Hematopoietic multipotent progenitor cell treated with erythropoietin and hydrocortisone succinate and interleukin-3 and kit ligand, for 15 days (in vitro differentiated cells): Measurements from ENCODE around the gene SLFN12.
A peak's percentile ranks its signal among the peaks of the same experiment; 100 is the strongest.
"Not testable (repeated sequence)": the region's sequence is repeated elsewhere in the genome, so short reads cannot be mapped to it uniquely, and the experiment has no call there.

ENCODE experiments used
- DNase-seq: peaks from one replicate; pipeline ENCODE4 v3.0.0-alpha.2; 2015; ENCODE audit warnings: low spot score

SLFN12 gene

DNA sequence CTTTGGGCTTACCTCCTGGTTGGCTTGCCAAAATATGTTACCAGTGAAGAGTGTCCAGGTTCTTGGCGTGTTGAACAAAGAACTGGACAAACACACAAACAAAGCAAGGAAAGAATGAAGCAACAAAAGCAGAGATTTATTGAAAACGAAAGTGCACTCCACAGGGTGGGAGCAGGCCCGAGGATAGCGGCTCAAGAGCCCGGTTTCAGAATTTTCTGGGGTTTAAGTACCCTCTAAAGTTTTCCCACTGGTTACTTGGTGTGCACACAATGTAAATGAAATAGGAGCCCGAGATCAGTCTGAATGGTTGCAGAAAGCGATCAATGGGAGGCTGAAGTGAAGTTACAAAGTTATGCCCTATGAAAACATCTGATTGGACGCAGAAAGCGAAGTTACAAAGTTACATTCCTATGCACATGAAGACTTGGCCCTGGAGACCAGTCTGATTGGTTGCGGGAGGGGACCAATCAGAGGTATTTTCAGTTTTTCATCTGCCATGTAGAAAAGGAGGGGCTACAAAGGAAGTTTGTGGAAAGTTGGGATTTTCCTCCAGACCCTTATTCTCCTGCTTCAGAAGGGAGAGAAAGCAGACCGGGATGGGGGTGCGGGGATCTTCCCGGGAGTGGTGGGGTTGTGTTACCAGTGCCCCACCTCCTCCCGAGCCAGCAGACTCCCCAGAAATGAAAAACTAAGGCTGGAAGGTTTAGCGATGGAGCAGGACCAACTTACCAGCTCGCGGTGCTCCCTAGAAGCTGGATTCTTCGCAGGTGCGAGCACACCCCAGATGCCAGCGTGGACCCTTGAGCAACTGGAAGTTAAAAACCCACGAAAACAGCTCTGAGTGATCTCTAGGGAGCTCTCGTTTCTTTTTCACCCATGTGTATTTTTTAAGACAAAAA, at the start of gene SLFN12:
TSS of gene SLFN12 (minus strand) at position 325 of the 899 bp plus-strand sequence. CDS start 9,472 bp downstream, outside the sequence.
- peak; percentile 46 for DNase-seq

DNA sequence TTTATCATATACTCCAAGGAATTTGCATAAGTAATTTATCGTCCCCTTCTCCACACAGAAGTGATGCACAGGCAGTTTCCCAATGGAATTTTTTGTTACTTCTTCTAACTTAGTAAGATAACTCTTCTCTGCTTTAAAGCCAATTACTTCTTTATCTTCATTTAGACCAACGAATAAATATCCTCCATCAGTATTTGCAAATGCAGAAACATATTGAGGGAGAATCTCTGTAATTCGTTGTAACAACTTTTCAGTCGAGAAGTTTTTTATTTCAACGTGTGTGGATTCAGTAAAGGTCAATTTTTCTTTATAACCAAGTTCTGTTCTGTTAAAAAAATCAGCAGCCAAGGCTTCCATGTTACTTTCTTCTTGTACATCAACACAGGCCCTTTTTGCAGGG, 47.0 kb upstream of the SLFN12 start:
- no peak for DNase-seq

DNA sequence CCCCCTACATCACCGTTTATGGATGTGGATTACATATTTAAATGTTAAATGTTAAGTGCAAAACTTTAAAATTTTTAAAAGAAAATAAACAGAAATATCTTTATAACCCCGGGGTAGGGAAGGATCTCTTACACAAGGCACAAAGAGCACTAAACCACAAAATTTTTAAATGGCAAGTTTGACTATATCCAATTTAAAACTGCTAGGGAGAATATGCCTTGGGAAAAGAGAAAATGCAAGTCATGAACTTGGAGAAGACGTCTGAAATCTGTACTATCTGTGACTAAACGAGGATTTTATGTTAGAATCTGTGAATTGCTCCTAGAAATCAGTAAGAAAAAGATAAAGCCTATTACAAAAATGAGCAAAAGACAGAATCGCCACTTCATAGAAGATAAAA, 44.9 kb upstream of the SLFN12 start:
- DNase-seq, result no peak

DNA sequence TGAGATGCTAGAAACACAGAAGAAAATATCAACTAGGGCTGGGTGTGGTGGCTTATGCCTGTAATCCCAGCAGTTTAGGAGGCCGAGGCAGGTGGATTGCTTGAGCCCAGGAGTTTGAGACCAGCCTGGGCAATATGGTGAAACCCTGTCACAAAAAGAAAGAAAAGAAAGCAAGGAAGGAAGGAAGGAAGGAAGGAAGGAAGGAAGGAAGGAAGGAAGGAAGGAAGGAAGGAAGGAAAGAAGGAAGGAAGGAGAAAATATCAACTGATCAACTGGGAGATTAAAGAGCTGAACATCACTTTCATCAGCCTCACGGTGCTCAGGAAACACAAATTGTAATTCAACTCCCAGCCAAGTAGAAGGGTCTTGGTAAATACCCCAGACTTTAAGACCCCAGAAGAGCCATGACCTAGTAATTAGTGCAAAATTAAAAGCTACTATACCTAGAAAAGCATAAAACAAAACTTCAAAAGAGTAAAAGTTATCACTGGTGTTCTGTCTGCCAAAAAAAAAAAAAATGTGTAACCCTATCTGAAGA, 44.1 kb upstream of the SLFN12 start:
- no peak for DNase-seq

DNA sequence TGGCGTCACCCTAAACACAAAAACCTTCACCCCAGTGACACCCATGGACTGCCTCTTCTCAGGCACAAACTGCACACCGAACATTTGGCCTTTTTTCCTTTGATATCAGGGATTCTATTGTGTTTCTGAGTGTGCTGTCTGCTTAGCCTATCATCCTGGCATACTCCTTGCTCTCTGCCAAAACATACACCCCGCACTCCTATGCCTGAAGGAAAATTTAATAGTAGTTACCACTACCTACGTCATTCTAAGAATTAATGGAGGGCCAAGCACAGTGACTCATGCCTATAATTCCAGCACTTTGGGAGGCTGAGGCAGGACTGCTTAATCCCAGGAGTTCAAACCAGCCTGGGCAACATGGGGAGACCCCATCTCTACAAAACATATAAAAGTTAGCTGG, 36.2 kb upstream of the SLFN12 start:
- DNase-seq, result no peak

DNA sequence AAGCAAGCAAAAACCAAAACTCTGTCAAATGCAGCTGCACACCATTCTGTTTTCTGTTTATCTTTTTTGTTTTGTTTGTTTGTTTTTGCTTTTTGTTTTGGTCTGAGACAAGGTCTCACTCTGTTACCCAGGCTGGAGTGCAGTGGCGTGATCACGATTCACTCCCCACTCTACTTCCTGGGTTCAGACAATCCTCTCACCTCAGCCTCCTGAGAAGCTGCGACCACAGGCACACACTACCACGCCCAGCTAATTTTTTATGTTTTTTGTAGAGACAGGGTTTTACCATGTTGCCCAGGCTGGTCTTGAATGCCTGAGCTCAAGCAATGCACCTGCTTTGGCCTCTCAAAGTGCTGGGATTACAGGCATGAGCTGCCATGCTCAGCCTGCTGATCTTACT, 35.5 kb upstream of the SLFN12 start:
- no peak for DNase-seq

DNA sequence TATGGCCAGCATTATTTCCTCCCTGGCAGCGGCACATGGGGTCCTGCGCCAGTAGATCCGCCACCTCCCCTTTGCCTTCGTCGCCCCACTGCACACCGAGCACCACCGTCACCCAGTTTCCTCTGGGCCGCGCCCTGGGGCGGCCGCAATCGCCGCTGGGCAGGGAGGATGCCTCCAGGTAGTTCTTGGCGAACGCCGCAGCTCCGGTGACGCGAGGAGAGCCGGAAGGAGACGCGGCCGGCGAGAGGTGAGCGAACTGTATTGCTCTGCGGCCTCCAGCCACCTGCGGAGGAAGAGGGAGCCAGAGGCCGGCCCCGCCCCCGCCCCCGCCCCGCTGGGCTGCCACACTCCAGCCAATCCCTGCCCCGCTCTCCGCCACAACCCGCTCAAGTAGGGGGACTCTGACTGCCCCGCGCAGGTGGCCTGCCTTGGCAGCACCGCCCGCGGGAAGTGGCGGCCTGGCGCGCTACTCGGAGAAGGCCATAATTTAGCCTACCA, 28.1 kb upstream of the SLFN12 start:
- no peak for DNase-seq

DNA sequence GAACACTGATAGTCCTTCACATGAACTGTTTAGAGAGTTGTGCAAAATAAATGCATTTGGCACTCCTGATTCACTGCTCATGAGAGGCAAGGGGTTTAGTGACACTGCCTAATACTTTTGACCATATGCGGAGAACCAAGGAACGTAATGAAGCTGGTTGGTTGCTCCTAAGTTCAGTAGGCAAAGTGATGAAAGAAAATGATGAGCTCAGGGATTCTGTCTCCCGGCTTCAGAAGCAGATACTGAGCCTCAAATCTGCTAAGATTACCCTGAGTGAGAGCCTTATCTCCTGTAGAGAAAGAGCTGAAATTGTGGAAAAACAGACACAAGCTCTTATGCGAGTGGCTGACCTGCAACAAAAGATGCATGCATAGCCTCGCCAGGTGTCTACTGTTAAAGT, 21.7 kb upstream of the SLFN12 start:
- DNase-seq, result not testable (repeated sequence)

DNA sequence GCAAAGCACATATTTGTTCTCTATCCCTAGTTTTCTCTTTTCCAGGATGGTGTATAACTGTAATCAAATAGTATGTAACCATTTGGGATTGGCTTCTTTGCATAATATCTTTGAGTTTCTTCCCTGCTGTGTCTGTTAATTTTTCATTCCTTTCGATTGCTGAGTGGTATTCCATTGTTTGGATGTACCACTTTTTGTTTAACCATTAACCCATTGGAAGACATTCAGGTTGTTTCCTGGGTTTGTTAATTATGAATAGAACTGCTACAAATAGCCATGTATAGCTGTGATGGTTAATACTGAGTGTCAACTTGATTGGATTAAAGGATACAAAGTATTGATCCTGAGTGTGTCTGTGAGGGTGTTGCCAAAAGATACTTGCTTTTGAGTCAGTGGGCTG, 20.9 kb upstream of the SLFN12 start:
- no peak for DNase-seq

DNA sequence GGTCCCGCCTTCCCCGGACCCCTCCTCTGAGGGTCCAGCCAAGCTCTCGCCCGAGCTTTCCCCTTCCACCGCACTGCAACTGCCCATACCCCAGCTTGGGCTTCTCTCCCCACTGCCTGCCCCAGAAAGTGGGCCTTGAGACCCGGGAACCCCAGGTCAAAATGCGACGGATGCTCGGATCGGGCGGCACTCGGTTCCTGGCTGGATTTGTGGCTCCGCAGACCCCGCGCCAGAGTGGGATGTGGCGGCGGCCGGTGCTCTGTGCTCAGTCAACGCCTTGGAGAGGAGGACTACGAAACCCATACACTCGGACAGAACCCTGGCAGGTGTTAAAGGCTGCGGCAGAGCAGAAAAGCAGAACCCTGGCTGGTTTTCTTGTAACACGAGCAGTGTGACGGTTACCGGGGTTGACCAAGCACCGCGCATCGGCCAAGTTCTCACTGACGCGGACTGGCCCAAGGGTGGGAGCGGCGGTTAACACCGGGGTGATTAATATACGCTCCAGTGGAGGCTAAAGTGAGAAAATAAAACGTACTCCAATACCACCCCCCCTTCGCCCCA, 17.2 kb upstream of the SLFN12 start:
- DNase-seq, result no peak

DNA sequence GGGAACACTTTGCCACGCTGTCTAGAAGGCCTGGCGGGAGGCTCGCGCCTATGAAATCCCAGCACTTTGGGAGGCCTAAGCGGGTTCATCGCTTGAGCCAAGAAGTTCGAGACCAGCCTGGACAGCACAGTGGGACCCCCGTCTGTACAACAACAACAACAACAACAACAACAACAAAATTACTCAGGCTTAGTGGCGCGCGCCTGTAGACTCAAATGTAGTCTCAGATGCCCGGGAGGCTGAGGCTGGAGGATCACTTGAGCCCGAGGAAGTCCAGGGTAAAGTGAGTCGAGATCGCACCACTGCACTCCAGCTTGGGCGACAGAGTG, 16.6 kb upstream of the SLFN12 start:
- DNase-seq, result no peak

DNA sequence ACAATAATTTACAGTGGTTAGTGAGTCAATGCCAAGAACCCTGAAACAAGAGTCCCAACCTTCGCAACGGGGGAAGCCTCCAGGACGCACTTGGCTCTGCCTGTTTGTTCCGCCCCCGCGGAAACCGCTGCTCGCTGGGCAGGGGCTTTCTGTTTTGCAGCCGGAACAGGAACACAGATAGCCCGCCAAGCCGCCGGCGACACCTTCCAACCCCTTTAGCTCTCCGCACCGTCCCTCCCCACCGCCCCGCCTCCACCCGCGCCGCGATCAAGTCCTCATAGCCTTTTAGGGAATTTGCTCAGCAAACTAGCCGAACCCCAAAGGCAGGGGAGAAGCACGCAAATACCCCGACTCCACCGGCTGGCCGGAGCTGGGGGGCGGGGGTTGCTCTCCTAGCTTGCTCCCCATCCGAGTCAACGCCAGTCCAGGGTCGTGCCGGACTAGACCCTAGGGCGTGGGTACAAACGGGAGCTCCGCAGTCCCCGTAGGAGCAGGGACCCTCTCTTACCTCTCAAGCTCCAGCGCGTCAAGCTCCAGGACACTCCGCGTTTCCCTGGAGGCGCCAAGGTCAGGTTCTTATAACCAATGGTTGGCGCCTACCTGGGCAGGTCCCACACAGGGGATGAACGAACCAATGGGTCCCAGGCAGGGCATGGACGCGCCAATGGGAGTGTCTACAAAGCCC, 16.1 kb upstream of the SLFN12 start, which contains the start of gene SLFN13:
TSS of gene SLFN13 (minus strand) at position 553 of the 685 bp plus-strand sequence. CDS start 3,086 bp downstream, outside the sequence.
- DNase-seq, result peak; percentile 64

DNA sequence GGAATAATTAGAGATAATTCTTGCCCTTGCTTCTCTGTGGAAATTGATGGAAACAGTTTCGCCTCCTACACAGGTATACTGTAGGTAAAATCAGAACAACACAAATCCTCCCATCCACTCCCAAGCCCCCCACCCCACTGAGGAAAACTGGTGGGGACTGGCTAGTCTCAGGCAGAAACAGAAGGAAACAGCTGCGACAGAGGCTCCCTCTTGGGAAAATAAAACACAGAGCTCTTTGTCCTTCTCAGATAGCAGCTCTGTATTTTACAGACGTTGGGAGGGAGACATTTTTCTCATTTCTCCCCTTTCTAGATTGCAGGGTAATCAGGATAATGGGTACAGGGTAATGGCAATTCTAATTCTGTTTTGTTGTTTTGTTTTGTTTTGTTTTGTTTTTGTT, 15.2 kb upstream of the SLFN12 start:
- no peak for DNase-seq

DNA sequence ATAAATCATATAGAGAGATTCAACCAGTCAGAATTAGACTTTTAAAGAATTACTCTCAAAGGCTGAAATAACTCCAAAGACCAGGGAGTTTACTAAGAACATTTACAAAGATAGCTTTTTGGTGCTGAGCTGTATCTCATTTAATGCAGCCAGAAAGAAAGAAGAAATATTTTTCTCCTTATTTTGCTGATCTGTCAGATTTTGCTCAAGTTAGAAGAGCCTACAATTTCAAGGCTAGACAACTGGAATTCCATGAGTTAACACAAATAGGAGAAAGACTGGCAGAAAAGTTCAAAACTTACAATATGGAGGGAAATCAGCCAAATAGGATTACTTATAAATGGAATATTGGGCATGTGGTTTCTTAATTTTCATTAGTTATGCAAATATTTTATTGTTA, 6.1 kb upstream of the SLFN12 start:
- DNase-seq, result no peak

DNA sequence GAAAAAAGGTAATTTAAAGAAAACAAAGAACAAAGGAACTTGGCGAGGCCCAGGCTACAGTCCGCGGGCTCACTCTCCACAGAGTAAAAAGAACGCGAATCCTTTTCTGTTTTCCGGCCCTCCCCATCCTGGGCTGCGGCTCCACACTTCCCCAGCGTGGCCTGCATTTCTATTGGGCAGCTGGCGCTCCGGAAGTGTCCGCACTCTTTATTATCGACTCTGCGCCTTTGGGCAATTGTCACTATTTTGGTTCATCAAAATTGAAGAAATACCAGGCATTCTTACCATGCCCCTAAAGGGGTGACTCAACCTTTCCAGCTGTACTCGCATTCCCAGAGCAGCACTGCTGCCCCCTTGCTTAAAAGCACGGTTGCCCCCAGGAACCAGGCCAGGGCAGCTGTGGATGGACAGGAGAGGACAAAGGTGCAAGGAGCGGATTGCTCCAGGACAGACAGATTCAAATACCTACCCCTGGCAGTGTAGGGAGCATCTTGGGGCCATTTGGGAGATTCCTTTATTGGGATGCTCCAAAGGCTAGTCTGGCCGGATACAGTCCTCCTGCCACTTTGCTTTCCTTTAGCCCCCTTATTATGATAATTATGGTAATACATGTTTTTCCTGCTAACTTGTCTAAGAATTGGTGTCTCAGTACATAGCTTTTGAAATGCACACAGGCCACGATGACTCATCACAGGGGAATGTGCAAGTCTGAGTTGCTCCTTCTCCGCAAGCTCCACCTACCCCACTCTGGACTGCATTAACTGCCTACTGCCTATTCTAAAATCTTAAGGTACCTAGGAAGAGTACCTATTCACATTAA, 985 bp upstream of the SLFN12 start:
- peak; percentile 52 for DNase-seq

DNA sequence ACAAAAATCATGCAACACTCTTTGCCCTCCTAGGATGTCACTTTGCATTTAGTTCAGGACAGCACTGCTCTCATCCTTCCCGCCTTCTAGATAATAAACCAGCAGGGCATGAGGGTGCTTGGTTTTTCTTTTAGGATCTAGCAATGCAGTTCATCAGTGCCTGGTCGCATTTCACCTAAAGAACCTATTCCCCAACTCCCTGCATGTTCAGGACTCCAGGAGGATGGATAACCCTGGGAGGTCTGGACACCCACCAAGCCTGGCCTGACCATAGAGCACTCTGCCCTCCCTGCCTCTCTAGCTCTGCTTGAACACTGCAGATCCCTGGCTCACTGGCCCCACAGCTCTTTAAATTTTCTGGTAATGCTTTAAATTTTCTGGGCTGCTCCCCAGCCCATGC, 2.6 kb downstream of the SLFN12 start:
- no peak for DNase-seq

DNA sequence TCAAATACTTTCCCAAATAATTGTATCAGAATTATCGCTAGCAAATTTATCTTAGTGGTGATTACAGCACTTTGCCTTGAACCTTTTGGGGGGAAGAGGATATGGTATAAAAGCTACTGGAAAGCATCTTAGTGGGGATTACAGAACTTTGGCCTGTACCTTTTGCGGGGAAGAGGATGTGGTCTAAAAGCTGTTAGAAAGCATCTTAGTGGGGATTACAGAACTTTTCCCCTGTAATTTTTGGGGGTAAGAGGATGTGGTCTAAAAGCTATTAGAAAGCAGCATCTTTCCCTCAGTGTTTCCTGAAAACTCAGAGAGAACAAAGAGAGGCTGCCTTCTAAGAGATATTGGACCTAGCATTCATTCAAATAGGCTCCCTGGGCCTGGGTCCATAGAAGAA, 4.1 kb downstream of the SLFN12 start:
- no peak for DNase-seq

DNA sequence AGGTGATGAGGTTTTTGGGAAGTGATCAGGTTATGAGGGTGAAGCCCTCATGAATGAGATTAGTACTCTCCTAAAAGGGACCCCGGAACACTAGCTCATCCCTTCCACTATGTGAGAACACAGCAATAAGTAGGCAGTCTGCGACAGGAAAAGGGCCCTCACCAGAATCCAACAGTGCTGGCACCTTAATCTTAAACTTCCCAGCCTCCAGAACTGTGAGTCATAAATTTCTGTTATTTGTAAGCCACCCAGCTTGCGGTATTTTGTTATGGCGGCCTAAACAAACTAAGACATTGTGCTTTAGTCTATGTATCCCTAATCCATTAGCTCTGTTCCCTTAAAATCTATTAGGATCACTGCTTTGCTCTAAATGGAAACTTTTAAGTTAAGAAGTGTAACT, 8.5 kb downstream of the SLFN12 start:
- DNase-seq, result no peak

DNA sequence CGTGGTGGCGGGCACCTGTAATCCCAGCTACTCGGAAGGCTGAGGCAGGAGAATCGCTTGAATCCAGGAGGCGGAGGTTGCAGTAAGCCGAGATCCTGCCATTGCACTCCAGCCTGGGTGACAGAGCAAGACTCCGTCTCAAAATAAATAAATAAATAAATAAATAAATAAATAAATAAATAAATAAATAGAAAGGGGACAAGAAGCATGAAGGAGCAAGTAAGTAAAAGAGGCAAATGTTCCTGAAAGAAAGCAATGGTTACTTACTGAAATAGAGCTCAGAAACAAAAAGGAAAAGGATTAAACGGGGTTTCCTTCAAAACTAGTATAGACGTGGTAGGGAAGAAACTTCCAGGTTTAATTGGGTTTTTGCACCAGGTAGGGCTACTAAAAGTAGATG, 11.2 kb downstream of the SLFN12 start:
- DNase-seq, result not testable (repeated sequence)

DNA sequence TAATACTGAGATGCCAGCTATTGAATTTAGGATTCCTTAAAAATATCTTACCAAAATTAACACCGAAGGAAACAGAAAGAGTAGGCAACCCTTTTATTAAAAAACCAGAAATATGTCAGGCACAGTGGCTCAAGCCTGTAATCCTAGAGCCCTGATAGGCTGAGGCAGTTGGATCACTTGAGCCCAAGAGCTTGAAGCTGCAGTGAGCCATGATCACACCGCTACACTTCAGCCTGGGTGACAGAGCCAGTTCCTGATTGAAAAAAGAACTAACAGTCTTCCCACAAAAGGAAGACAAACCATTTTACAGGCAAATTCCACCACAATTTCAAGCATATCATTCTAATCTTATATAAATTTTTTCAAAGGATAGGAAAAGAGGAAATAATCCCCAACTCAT, 15.6 kb downstream of the SLFN12 start:
- no peak for DNase-seq

DNA sequence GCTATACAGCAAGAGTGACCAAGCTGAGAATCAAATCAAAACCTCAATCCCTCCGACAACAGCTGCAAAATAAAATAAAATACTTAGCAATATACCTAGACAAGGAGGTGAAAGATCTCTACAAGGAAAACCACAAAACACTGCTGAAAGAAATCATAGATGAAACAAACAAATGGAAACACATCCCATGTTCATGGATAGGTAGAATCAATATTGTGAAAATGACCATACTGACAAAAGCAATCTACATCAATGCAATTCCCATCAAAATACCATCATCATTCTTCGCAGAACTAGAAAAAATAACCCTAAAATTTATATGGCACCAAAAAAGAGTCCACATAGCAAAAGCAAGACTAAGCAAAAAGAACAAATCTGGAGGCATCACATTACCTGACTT, 17.6 kb downstream of the SLFN12 start:
- not testable (repeated sequence) for DNase-seq

DNA sequence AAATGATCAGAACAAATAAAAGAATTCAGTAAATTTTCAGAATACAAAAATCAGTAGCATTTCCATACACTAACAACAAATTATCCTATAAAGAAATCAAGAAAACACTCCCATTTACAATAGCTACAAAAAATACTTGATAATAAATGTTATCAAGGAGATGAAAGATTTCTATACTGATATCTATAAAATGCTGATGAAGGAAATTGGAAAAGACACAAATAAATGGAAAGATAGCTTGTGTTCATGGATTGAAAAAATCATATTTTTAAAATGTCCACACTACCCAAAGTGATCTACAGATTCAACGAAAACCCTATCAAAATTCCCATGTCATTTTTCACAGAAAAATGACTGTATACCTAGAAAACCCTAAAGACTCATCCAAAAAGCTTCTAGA, 18.1 kb downstream of the SLFN12 start:
- no peak for DNase-seq
